ENCODE measurements around the gene SEMA6D. TPM values are rescaled to one million over a fixed set of nuclear protein-coding genes. Genes with fewer than 3 reads are reported as not detected.

Gene SEMA6D
- polyA plus RNA-seq, 1 donor (not counting 4 experiments of a cell fraction or from before 2014, with no cell fraction given) = 0.67 TPM

DNA sequence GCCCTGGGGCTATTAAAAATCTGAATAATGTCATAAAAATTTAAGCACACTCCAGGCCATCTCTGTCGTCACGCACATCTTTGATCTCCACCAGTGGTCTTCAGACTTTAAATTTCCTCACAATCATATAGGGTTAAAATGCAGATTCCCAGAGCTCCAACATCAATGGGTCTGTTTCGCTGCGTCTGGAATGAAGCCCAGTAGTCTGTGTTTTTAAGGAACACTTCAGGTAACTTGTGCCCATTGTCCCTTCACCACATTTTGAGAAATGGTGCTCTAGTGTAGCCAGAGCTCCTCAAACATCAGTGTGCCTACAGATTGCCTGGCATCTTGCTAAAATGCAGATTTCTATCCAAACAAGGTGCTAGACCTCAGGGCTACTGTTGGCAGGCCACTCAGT lies 9.8 kb downstream of the SEMA6D start:
- Histone ChIP-seq H3K4me2 (ENCODE audit: control insufficient read depth, extremely low read depth, insufficient read depth, low read depth, low read length) (no peak overlapping the region), H3K36me3 (ENCODE audit: control insufficient read depth in 2 of 2, extremely low read depth in 1 of 2, insufficient read depth in 2 of 2, low read length in 2 of 2) (no peaks in the 10 kb centered on the region), H3K27me3 (ENCODE audit: control insufficient read depth, extremely low read depth, insufficient read depth, low read length) (no peaks in the 10 kb centered on the region), H3K9me1 (ENCODE audit: control insufficient read depth, extremely low read depth, insufficient read depth, low read length) (no peaks in the 10 kb centered on the region), H3K79me2 (ENCODE audit: control insufficient read depth, insufficient read depth, low read length) (no peaks in the 10 kb centered on the region), H3K9ac (ENCODE audit: control insufficient read depth, extremely low read depth, insufficient read depth, low read length) (no peak overlapping the region), H3K4me3 (ENCODE audit: control insufficient read depth in 2 of 3, extremely low read depth in 1 of 3, insufficient read depth in 2 of 3, low read depth in 1 of 3, low read length in 3 of 3) (no peak overlapping the region), H3K4me1 (ENCODE audit: control insufficient read depth, extremely low read depth, insufficient read depth, low read length) (peaks cover 7% of the 10 kb centered on the region), H4K20me1 (ENCODE audit: control insufficient read depth, extremely low read depth, insufficient read depth, low read length) (no peaks in the 10 kb centered on the region), H2AFZ (ENCODE audit: control insufficient read depth, low read length) (no peak overlapping the region), H3K9me3 (ENCODE audit: control insufficient read depth, low read depth, low read length) (no peaks in the 10 kb centered on the region), H3K27ac (ENCODE audit: control insufficient read depth, insufficient read depth, low read length) (no peak overlapping the region)
- DNase-seq (ENCODE audit: low read depth, low spot score) (no peak), FAIRE-seq (no peak)
- TF ChIP-seq, protein P1, sequence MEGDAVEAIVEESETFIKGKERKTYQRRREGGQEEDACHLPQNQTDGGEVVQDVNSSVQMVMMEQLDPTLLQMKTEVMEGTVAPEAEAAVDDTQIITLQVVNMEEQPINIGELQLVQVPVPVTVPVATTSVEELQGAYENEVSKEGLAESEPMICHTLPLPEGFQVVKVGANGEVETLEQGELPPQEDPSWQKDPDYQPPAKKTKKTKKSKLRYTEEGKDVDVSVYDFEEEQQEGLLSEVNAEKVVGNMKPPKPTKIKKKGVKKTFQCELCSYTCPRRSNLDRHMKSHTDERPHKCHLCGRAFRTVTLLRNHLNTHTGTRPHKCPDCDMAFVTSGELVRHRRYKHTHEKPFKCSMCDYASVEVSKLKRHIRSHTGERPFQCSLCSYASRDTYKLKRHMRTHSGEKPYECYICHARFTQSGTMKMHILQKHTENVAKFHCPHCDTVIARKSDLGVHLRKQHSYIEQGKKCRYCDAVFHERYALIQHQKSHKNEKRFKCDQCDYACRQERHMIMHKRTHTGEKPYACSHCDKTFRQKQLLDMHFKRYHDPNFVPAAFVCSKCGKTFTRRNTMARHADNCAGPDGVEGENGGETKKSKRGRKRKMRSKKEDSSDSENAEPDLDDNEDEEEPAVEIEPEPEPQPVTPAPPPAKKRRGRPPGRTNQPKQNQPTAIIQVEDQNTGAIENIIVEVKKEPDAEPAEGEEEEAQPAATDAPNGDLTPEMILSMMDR (optimal IDR thresholded peaks at IDR 0.05 in 1 of 3, IDR thresholded peaks at IDR 0.05 in 1 of 3, conservative IDR thresholded peaks at IDR 0.05 in 1 of 3; ENCODE audit: extremely low read depth in 1 of 3, insufficient read depth in 2 of 3, low read length in 3 of 3) = no peak
- TF ChIP-seq EZH2 (IDR thresholded peaks at IDR 0.05; ENCODE audit: low read length) = no peak
- dilution Hi-C loops (cut with MboI; ENCODE audit: extremely low pct_ligation_motif_present, low sequenced_read_pairs) = no loop called here

DNA sequence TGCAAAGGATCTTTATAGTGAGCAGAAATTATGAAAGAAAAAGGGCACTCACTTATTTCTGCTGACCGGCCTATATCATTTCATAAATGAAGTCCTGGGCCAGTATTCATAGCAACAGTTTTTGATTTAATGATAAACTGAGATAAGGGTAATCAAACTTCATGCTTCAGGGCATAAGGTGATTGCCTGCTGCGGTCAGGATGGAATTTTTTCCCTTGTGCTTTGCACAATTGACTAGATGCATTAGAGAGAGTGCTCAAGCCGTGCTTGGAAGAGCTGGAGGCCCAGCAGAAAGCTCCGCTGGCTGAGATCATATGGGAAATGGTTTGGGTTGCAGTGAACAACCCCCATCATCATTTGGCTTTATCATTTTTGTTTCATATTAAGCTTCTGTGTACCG lies 10.4 kb downstream of the SEMA6D start:
- Histone ChIP-seq H3K4me3 (ENCODE audit: control insufficient read depth in 2 of 3, extremely low read depth in 1 of 3, insufficient read depth in 2 of 3, low read depth in 1 of 3, low read length in 3 of 3) (no peak overlapping the region), H3K9me1 (ENCODE audit: control insufficient read depth, extremely low read depth, insufficient read depth, low read length) (no peaks in the 10 kb centered on the region), H3K4me2 (ENCODE audit: control insufficient read depth, extremely low read depth, insufficient read depth, low read depth, low read length) (no peak overlapping the region), H3K4me1 (ENCODE audit: control insufficient read depth, extremely low read depth, insufficient read depth, low read length) (peaks cover 7% of the 10 kb centered on the region), H3K36me3 (ENCODE audit: control insufficient read depth in 2 of 2, extremely low read depth in 1 of 2, insufficient read depth in 2 of 2, low read length in 2 of 2) (no peaks in the 10 kb centered on the region), H2AFZ (ENCODE audit: control insufficient read depth, low read length) (no peak overlapping the region), H4K20me1 (ENCODE audit: control insufficient read depth, extremely low read depth, insufficient read depth, low read length) (no peaks in the 10 kb centered on the region), H3K27ac (ENCODE audit: control insufficient read depth, insufficient read depth, low read length) (no peak overlapping the region), H3K79me2 (ENCODE audit: control insufficient read depth, insufficient read depth, low read length) (no peaks in the 10 kb centered on the region), H3K27me3 (ENCODE audit: control insufficient read depth, extremely low read depth, insufficient read depth, low read length) (no peaks in the 10 kb centered on the region), H3K9ac (ENCODE audit: control insufficient read depth, extremely low read depth, insufficient read depth, low read length) (no peak overlapping the region), H3K9me3 (ENCODE audit: control insufficient read depth, low read depth, low read length) (no peaks in the 10 kb centered on the region)
- FAIRE-seq (no peak), DNase-seq (ENCODE audit: low read depth, low spot score) (no peak)
- no peak for TF ChIP-seq EZH2 (IDR thresholded peaks at IDR 0.05; ENCODE audit: low read length)
- TF ChIP-seq, protein P1 (optimal IDR thresholded peaks at IDR 0.05 in 1 of 3, IDR thresholded peaks at IDR 0.05 in 1 of 3, conservative IDR thresholded peaks at IDR 0.05 in 1 of 3; ENCODE audit: extremely low read depth in 1 of 3, insufficient read depth in 2 of 3, low read length in 3 of 3) = no peak
- dilution Hi-C loops (cut with MboI; ENCODE audit: extremely low pct_ligation_motif_present, low sequenced_read_pairs) = no loop called here
